Measurements from ENCODE around the gene MTHFD1L. TPM values are rescaled to one million over a fixed set of nuclear protein-coding genes. Genes with fewer than 3 reads are reported as not detected.
A peak's percentile ranks its signal among the peaks of the same experiment; 100 is the strongest.

The MTHFD1L gene
- total and polyA plus RNA-seq, 7 experiments from 2014 or later: 5.7 to 57.8 (median 7.8) TPM

- no peak overlapping the region for H3K27ac Mint-ChIP-seq
- H3K4me3 Mint-ChIP-seq: no peak overlapping the region
- DNase-seq: no peak
- peaks cover 8 to 48% (median 35%) of the 10 kb centered on the region in 5 donors for H3K36me3 Mint-ChIP-seq
- H3K4me3 ChIP-seq (ENCODE audit: low read length): no peak overlapping the region
- ATAC-seq: no peak
- peaks cover 0 to 8% (median 0%) of the 10 kb centered on the region in 11 donors for H3K9me3 Mint-ChIP-seq
- no peaks in the 10 kb centered on the region for H3K27me3 ChIP-seq (ENCODE audit: control insufficient read depth in 2 of 2, insufficient read depth in 2 of 2, low read length in 2 of 2)
- intact Hi-C loops (cut with micrococcal nuclease): no loop called here
- peaks cover 0 to 18% (median 0%) of the 10 kb centered on the region in 3 experiments for H3K36me3 ChIP-seq (ENCODE audit: control insufficient read depth in 2 of 3, insufficient read depth in 3 of 3, low read length in 3 of 3)
- no peaks in the 10 kb centered on the region for H3K9me3 ChIP-seq (ENCODE audit: control insufficient read depth in 2 of 3, low read length in 3 of 3)
- ChIA-PET CTCF (no interaction called here), POLR2A (no interaction called here)
- H3K4me1 ChIP-seq (ENCODE audit: control insufficient read depth in 2 of 2, insufficient read depth in 2 of 2, low read length in 2 of 2): no peaks in the 10 kb centered on the region
- no peak overlapping the region for H3K27ac ChIP-seq (ENCODE audit: low read depth, low read length)
- no peaks in the 10 kb centered on the region for H3K27me3 Mint-ChIP-seq
- H3K4me1 Mint-ChIP-seq: no peaks in the 10 kb centered on the region
Measured at GRCh38 chr6:150975136-150975535, 109.6 kb downstream of the MTHFD1L start.

- Histone ChIP-seq H3K27ac (ENCODE audit: low read depth, low read length) (no peak overlapping the region), H3K4me1 (ENCODE audit: control insufficient read depth in 2 of 2, insufficient read depth in 2 of 2, low read length in 2 of 2) (no peaks in the 10 kb centered on the region), H3K9me3 (ENCODE audit: control insufficient read depth in 2 of 3, low read length in 3 of 3) (no peaks in the 10 kb centered on the region), H3K4me3 (ENCODE audit: low read length) (no peak overlapping the region), H3K27me3 (ENCODE audit: control insufficient read depth in 2 of 2, insufficient read depth in 2 of 2, low read length in 2 of 2) (no peaks in the 10 kb centered on the region), H3K36me3 (ENCODE audit: control insufficient read depth in 2 of 3, insufficient read depth in 3 of 3, low read length in 3 of 3) (peaks cover 0 to 18% (median 0%) of the 10 kb centered on the region in 3 experiments)
- no peaks in the 10 kb centered on the region for H3K4me1 Mint-ChIP-seq
- H3K27ac Mint-ChIP-seq: no peak overlapping the region
- ChIA-PET CTCF (no interaction called here), POLR2A (no interaction called here)
- DNase-seq (no peak), ATAC-seq (no peak)
- peaks cover 8 to 50% (median 28%) of the 10 kb centered on the region in 5 donors for H3K36me3 Mint-ChIP-seq
- H3K27me3 Mint-ChIP-seq: no peaks in the 10 kb centered on the region
- intact Hi-C loops (cut with micrococcal nuclease): no loop called here
- peaks cover 0 to 8% (median 0%) of the 10 kb centered on the region in 11 donors for H3K9me3 Mint-ChIP-seq
- no peak overlapping the region for H3K4me3 Mint-ChIP-seq
Measured at GRCh38 chr6:150977281-150977680, 111.8 kb downstream of the MTHFD1L start.

DNA sequence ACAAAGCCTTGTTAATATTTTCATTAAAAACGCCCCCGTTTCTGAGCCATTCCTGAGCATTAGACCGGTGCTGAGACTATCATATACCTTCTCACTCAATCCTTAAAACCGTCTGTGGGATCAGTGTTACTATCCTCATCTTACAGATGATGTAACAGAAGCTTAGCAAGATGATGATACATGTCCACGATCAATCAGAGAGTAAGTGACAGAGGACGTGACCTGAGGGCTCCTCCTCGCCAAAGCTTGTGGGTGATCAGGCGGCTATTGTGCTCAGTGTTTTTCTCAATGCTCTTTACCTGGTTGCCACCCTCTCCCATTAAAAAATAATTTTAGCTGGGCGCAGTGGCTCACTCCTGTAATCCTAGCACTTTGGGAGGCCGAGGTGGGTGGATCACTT is 113.1 kb downstream of the MTHFD1L start:
- no peak for DNase-seq
- CTCF ChIA-PET: no interaction called here
- ATAC-seq: no peak

GRCh38 chr6:150979826-150980350 is 114.4 kb downstream of the MTHFD1L start:
- Mint-ChIP-seq H3K27me3 (no peaks in the 10 kb centered on the region), H3K4me3 (no peak overlapping the region), H3K4me1 (no peaks in the 10 kb centered on the region), H3K9me3 (no peaks in the 10 kb centered on the region), H3K27ac (no peak overlapping the region), H3K36me3 (peaks cover 0 to 39% (median 6%) of the 10 kb centered on the region in 5 donors)
- Histone ChIP-seq H3K4me1 (ENCODE audit: control insufficient read depth in 2 of 2, insufficient read depth in 2 of 2, low read length in 2 of 2) (no peaks in the 10 kb centered on the region), H3K9me3 (ENCODE audit: control insufficient read depth in 2 of 3, low read length in 3 of 3) (no peaks in the 10 kb centered on the region), H3K36me3 (ENCODE audit: control insufficient read depth in 2 of 3, insufficient read depth in 3 of 3, low read length in 3 of 3) (no peaks in the 10 kb centered on the region), H3K27me3 (ENCODE audit: control insufficient read depth in 2 of 2, insufficient read depth in 2 of 2, low read length in 2 of 2) (no peaks in the 10 kb centered on the region), H3K4me3 (ENCODE audit: low read length) (no peak overlapping the region), H3K27ac (ENCODE audit: low read depth, low read length) (no peak overlapping the region)
- intact Hi-C loops (cut with micrococcal nuclease): no loop called here
- ATAC-seq (no peak), DNase-seq (no peak)
- POLR2A ChIA-PET: no interaction called here
- CTCF ChIA-PET: no interaction called here

More for the DNA sequence above, 113.1 kb downstream of the MTHFD1L start:
- Histone ChIP-seq H3K36me3 (ENCODE audit: control insufficient read depth in 2 of 3, insufficient read depth in 3 of 3, low read length in 3 of 3) (peaks cover 0 to 5% (median 0%) of the 10 kb centered on the region in 3 experiments), H3K4me1 (ENCODE audit: control insufficient read depth in 2 of 2, insufficient read depth in 2 of 2, low read length in 2 of 2) (no peaks in the 10 kb centered on the region), H3K27me3 (ENCODE audit: control insufficient read depth in 2 of 2, insufficient read depth in 2 of 2, low read length in 2 of 2) (no peaks in the 10 kb centered on the region), H3K9me3 (ENCODE audit: control insufficient read depth in 2 of 3, low read length in 3 of 3) (no peaks in the 10 kb centered on the region), H3K4me3 (ENCODE audit: low read length) (no peak overlapping the region), H3K27ac (ENCODE audit: low read depth, low read length) (no peak overlapping the region)
- H3K4me1 Mint-ChIP-seq: no peaks in the 10 kb centered on the region
- POLR2A ChIA-PET: no interaction called here
- no peaks in the 10 kb centered on the region for H3K27me3 Mint-ChIP-seq
- intact Hi-C loops (cut with micrococcal nuclease): no loop called here
- peaks cover 0 to 1% (median 0%) of the 10 kb centered on the region in 11 donors for H3K9me3 Mint-ChIP-seq
- H3K36me3 Mint-ChIP-seq: peaks cover 0 to 40% (median 16%) of the 10 kb centered on the region in 5 donors
- no peak overlapping the region for H3K27ac Mint-ChIP-seq
- no peak overlapping the region for H3K4me3 Mint-ChIP-seq

GRCh38 chr6:150981095-150981494 is 115.6 kb downstream of the MTHFD1L start:
- POLR2A ChIA-PET: no interaction called here
- no peaks in the 10 kb centered on the region for H3K27me3 Mint-ChIP-seq
- CTCF ChIA-PET: no interaction called here
- no peak overlapping the region for H3K4me3 Mint-ChIP-seq
- no peak overlapping the region for H3K27ac Mint-ChIP-seq
- H3K4me1 Mint-ChIP-seq: no peaks in the 10 kb centered on the region
- no peak overlapping the region for H3K27ac ChIP-seq (ENCODE audit: low read depth, low read length)
- no peaks in the 10 kb centered on the region for H3K36me3 ChIP-seq (ENCODE audit: control insufficient read depth in 2 of 3, insufficient read depth in 3 of 3, low read length in 3 of 3)
- no peaks in the 10 kb centered on the region for H3K4me1 ChIP-seq (ENCODE audit: control insufficient read depth in 2 of 2, insufficient read depth in 2 of 2, low read length in 2 of 2)
- H3K27me3 ChIP-seq (ENCODE audit: control insufficient read depth in 2 of 2, insufficient read depth in 2 of 2, low read length in 2 of 2): no peaks in the 10 kb centered on the region
- ATAC-seq (no peak), DNase-seq (no peak)
- no peak overlapping the region for H3K4me3 ChIP-seq (ENCODE audit: low read length)
- H3K9me3 Mint-ChIP-seq: no peaks in the 10 kb centered on the region
- intact Hi-C loops (cut with micrococcal nuclease): no loop called here
- peaks cover 0 to 37% (median 0%) of the 10 kb centered on the region in 5 donors for H3K36me3 Mint-ChIP-seq
- H3K9me3 ChIP-seq (ENCODE audit: control insufficient read depth in 2 of 3, low read length in 3 of 3): no peaks in the 10 kb centered on the region

GRCh38 chr6:150981669-150982068 is 116.2 kb downstream of the MTHFD1L start:
- Histone ChIP-seq H3K27me3 (ENCODE audit: control insufficient read depth in 2 of 2, insufficient read depth in 2 of 2, low read length in 2 of 2) (no peaks in the 10 kb centered on the region), H3K4me3 (ENCODE audit: low read length) (no peak overlapping the region), H3K27ac (ENCODE audit: low read depth, low read length) (no peak overlapping the region), H3K4me1 (ENCODE audit: control insufficient read depth in 2 of 2, insufficient read depth in 2 of 2, low read length in 2 of 2) (no peaks in the 10 kb centered on the region), H3K36me3 (ENCODE audit: control insufficient read depth in 2 of 3, insufficient read depth in 3 of 3, low read length in 3 of 3) (no peaks in the 10 kb centered on the region), H3K9me3 (ENCODE audit: control insufficient read depth in 2 of 3, low read length in 3 of 3) (no peaks in the 10 kb centered on the region)
- intact Hi-C loops (cut with micrococcal nuclease): no loop called here
- ChIA-PET CTCF (interaction anchor here (0.7 kb wide), 1 partner anchor 354 kb away, joined by 4 read pairs; no protein-coding TSS in a partner anchor), POLR2A (no interaction called here)
- no peak for ATAC-seq
- H3K27ac Mint-ChIP-seq: no peak overlapping the region
- H3K9me3 Mint-ChIP-seq: no peaks in the 10 kb centered on the region
- DNase-seq: no peak
- no peaks in the 10 kb centered on the region for H3K4me1 Mint-ChIP-seq
- H3K36me3 Mint-ChIP-seq: peaks cover 0 to 37% (median 0%) of the 10 kb centered on the region in 5 donors
- H3K27me3 Mint-ChIP-seq: no peaks in the 10 kb centered on the region
- H3K4me3 Mint-ChIP-seq: no peak overlapping the region

DNA sequence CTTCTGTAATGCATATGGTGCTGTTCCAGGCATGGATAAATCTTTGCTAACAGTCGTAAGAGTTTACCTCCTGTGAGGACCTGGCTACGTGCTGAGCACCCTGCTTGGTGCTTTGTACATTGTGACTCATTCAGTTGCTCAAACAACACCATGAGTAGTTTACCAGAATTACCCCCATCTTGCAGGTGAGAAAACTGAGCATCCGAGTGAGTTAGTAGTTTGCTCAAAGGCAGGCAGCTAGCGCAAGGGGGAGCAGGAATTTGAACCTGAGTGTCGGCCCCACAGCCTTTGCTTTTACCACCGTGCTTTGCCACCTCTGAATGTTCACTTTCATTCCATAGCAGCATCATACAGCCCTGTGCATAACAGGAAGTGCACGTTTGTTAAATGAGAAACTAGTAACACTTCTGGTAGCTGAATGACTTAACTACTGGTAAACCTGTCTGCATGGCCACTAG is 121.9 kb downstream of the MTHFD1L start:
- H3K36me3 Mint-ChIP-seq: peaks cover 0 to 25% (median 11%) of the 10 kb centered on the region in 5 donors
- H3K4me3 ChIP-seq (ENCODE audit: low read length): no peak overlapping the region
- no peak overlapping the region for H3K27ac ChIP-seq (ENCODE audit: low read depth, low read length)
- H3K9me3 Mint-ChIP-seq: peaks cover 0 to 3% (median 0%) of the 10 kb centered on the region in 11 donors
- peaks cover 0 to 20% (median 0%) of the 10 kb centered on the region in 7 donors for H3K4me1 Mint-ChIP-seq
- ChIA-PET CTCF (no interaction called here), POLR2A (no interaction called here)
- peak overlapping the region in 3 of 9 donors; percentile 28 to 99 (median 48) for H3K27ac Mint-ChIP-seq
- no peaks in the 10 kb centered on the region for H3K27me3 ChIP-seq (ENCODE audit: control insufficient read depth in 2 of 2, insufficient read depth in 2 of 2, low read length in 2 of 2)
- H3K27me3 Mint-ChIP-seq: no peaks in the 10 kb centered on the region
- DNase-seq (peak in 4 of 9 donors; percentile 2 to 52 (median 6)), ATAC-seq (peak; percentile 71)
- H3K4me1 ChIP-seq (ENCODE audit: control insufficient read depth in 2 of 2, insufficient read depth in 2 of 2, low read length in 2 of 2): no peaks in the 10 kb centered on the region
- peak overlapping the region in 3 of 10 donors; percentile 39 to 80 (median 64) for H3K4me3 Mint-ChIP-seq
- intact Hi-C loops (cut with micrococcal nuclease): loop anchor here in 1 of 2 donors (2.0 kb wide), 1 partner anchor 17 kb away; no protein-coding TSS in a partner anchor
- no peaks in the 10 kb centered on the region for H3K9me3 ChIP-seq (ENCODE audit: control insufficient read depth in 2 of 3, low read length in 3 of 3)
- no peaks in the 10 kb centered on the region for H3K36me3 ChIP-seq (ENCODE audit: control insufficient read depth in 2 of 3, insufficient read depth in 3 of 3, low read length in 3 of 3)
